Keratinocyte (primary cell): ENCODE measurements around the gene LRRIQ1. TPM values are rescaled to one million over a fixed set of nuclear protein-coding genes. Genes with fewer than 3 reads are reported as not detected.

Source experiments
- DNase-seq: peaks from one replicate; pipeline ENCODE4 v3.0.0-alpha.2; 2011; ENCODE audit warnings: low read depth, missing footprints, low spot score
- FAIRE-seq: peaks from 2 replicates; lab custom pipeline; 2011; peaks lifted over from hg19 to GRCh38; lab: Jason Lieb, UNC
- H2AFZ ChIP-seq: 2 replicates; pipeline ENCODE4 v1.6.0; 2012; ENCODE audit warnings: low read length, control low read depth, inconsistent platforms; ENCODE audit not compliant: control insufficient read depth
- H3K27ac ChIP-seq: 2 replicates; pipeline ENCODE4 v1.5.1; 2011; ENCODE audit warnings: low read length; ENCODE audit not compliant: control insufficient read depth, insufficient read depth
- H3K27me3 ChIP-seq: 3 replicates; pipeline ENCODE4 v1.6.0; 2011; ENCODE audit warnings: low read length; ENCODE audit not compliant: control insufficient read depth, insufficient read depth; ENCODE audit errors: extremely low read depth
- H3K36me3 ChIP-seq, 2 experiments: 2 replicates in 1 of 2; 3 replicates in 1 of 2; pipeline ENCODE4 v1.5.1; 2011; ENCODE audit warnings: low read length in 2 of 2, mild to moderate bottlenecking in 1 of 2; ENCODE audit not compliant: control insufficient read depth in 2 of 2, insufficient read depth in 2 of 2; ENCODE audit errors: extremely low read depth in 1 of 2
- H3K4me1 ChIP-seq: 3 replicates; pipeline ENCODE4 v1.5.1; 2011; ENCODE audit warnings: low read length; ENCODE audit not compliant: control insufficient read depth, insufficient read depth; ENCODE audit errors: extremely low read depth
- H3K4me2 ChIP-seq: 3 replicates; pipeline ENCODE4 v1.6.0; 2011; ENCODE audit warnings: low read depth, low read length; ENCODE audit not compliant: control insufficient read depth, insufficient read depth; ENCODE audit errors: extremely low read depth
- H3K4me3 ChIP-seq, 3 experiments: fragments of 200-600 bp in 1 of 3; sonication (generic) in 1 of 3; 2 replicates in 2 of 3; 3 replicates in 1 of 3; pipeline ENCODE4 v1.5.1; 2011 to 2016; ENCODE audit warnings: low read length in 3 of 3, mild to moderate bottlenecking in 3 of 3, control low read depth in 2 of 3, inconsistent platforms in 1 of 3, low read depth in 1 of 3, mixed read lengths in 1 of 3, mixed run types in 1 of 3, moderate library complexity in 1 of 3; ENCODE audit not compliant: control insufficient read depth in 2 of 3, insufficient read depth in 2 of 3; ENCODE audit errors: extremely low read depth in 1 of 3
- H3K79me2 ChIP-seq: 2 replicates; pipeline ENCODE4 v1.6.0; 2012; ENCODE audit warnings: low read length; ENCODE audit not compliant: control insufficient read depth, insufficient read depth
- H3K9ac ChIP-seq: 3 replicates; pipeline ENCODE4 v1.6.0; 2011; ENCODE audit warnings: low read length; ENCODE audit not compliant: control insufficient read depth, insufficient read depth; ENCODE audit errors: extremely low read depth
- H3K9me1 ChIP-seq: 3 replicates; pipeline ENCODE4 v1.6.0; 2011; ENCODE audit warnings: low read length; ENCODE audit not compliant: control insufficient read depth, insufficient read depth; ENCODE audit errors: extremely low read depth
- H3K9me3 ChIP-seq: 2 replicates; pipeline ENCODE4 v1.5.1; 2012; ENCODE audit warnings: low read depth, low read length; ENCODE audit not compliant: control insufficient read depth
- H4K20me1 ChIP-seq: 3 replicates; pipeline ENCODE4 v1.6.0; 2011; ENCODE audit warnings: low read length; ENCODE audit not compliant: control insufficient read depth, insufficient read depth; ENCODE audit errors: extremely low read depth
- EZH2 ChIP-seq: IDR thresholded peaks from one replicate; pipeline ENCODE4 v1.6.1; 2012; ENCODE audit warnings: inconsistent platforms, mild to moderate bottlenecking, low read length, moderate library complexity
- dilution Hi-C: fragments of 300-500 bp; cut with MboI; formaldehyde crosslinking; loops from one replicate; pipeline ENCODE4 v1.7.0; 2020; ENCODE audit warnings: low sequenced_read_pairs; ENCODE audit not compliant: extremely low pct_ligation_motif_present
- polyA plus RNA-seq, 5 experiments: library from polyadenylated mRNA; depleted of rRNA in 3 of 5; stranded (reverse) in 3 of 5; stranded (forward) in 1 of 5; unstranded in 1 of 5; fragments of >200 nt; gene quantifications; 1 replicate in 1 of 5; 2 replicates in 3 of 5; 3 replicates in 1 of 5; pipeline versions ENCODE4 v1.2.1 to v1.2.3, GENCODE V29; 2011 to 2012; ENCODE audit warnings: missing spikeins in 2 of 5, low read depth in 1 of 5, low replicate concordance in 1 of 5
- TF ChIP-seq, protein P1 (sequence below), 3 experiments: IDR thresholded peaks in 1 of 3; conservative IDR thresholded peaks in 1 of 3; optimal IDR thresholded peaks in 1 of 3; 2 replicates in 2 of 3; 3 replicates in 1 of 3; pipeline versions ENCODE3 to v1.5.1; 2011; ENCODE audit warnings: low read length in 3 of 3, mild to moderate bottlenecking in 3 of 3, moderate library complexity in 2 of 3, control low read depth in 1 of 3, inconsistent platforms in 1 of 3; ENCODE audit not compliant: insufficient read depth in 2 of 3; ENCODE audit errors: extremely low read depth in 1 of 3

The LRRIQ1 gene
- polyA plus RNA-seq, 1 donor (not counting 4 experiments of a cell fraction or from before 2014, with no cell fraction given) = 0.84 TPM

DNA sequence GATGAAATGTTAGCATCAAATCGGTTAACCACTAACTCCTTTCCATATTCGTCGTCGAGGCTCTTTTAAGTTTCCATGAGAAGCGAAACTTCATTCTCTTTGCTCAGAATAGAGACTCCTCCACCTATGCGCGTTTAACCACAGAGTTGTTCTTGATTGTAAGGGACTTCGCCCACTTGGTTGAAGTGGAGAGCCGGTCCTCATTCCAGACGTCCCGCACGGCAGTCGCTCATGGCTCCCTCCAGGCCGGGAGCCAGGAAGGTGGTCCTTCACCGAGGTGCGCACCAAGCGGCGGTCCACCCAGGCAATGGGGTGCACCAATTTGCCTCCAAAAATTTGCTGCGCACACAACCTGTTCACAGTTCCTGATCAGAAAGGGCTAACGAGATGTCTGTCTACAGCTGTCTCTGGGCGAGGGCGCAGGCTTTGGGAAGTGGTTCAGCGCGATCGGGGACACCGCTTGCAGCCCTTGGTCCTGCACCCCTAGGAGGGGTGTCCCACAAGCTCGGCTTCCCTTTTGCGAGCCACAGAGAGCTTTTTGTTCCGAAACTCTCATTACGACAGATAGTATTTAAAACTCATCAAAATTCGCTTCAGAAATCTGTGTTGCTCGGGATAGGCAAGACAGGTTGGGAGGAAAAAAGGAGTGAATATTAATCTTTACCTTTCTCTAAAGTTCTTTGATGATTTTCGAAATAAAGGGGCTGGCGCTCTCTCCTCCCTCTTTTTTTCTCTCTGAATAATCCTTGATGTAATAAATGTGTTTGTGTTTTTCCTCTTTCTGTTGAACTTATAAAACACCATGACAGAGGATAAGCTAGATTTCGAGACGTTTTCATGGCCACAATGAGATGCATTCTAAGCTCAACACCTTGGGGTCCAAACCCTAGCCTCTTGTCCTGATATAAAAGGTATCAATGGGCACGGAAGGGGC, 237.5 kb downstream of the LRRIQ1 start:
- no peaks in the 10 kb centered on the region for H3K4me1 ChIP-seq
- H3K36me3 ChIP-seq = no peaks in the 10 kb centered on the region
- no peak overlapping the region for H3K9ac ChIP-seq
- peaks cover 67% of the 10 kb centered on the region for H3K27me3 ChIP-seq
- no peaks in the 10 kb centered on the region for H3K9me1 ChIP-seq
- TF ChIP-seq, protein P1, sequence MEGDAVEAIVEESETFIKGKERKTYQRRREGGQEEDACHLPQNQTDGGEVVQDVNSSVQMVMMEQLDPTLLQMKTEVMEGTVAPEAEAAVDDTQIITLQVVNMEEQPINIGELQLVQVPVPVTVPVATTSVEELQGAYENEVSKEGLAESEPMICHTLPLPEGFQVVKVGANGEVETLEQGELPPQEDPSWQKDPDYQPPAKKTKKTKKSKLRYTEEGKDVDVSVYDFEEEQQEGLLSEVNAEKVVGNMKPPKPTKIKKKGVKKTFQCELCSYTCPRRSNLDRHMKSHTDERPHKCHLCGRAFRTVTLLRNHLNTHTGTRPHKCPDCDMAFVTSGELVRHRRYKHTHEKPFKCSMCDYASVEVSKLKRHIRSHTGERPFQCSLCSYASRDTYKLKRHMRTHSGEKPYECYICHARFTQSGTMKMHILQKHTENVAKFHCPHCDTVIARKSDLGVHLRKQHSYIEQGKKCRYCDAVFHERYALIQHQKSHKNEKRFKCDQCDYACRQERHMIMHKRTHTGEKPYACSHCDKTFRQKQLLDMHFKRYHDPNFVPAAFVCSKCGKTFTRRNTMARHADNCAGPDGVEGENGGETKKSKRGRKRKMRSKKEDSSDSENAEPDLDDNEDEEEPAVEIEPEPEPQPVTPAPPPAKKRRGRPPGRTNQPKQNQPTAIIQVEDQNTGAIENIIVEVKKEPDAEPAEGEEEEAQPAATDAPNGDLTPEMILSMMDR (optimal IDR thresholded peaks at IDR 0.05 in 1 of 3, IDR thresholded peaks at IDR 0.05 in 1 of 3, conservative IDR thresholded peaks at IDR 0.05 in 1 of 3; ENCODE audit: extremely low read depth in 1 of 3, insufficient read depth in 2 of 3, low read length in 3 of 3) = no peak
- TF ChIP-seq EZH2 = peak; percentile 1
- DNase-seq (no peak), FAIRE-seq (no peak)
- H3K27ac ChIP-seq = no peak overlapping the region
- H3K4me2 ChIP-seq = no peak overlapping the region
- no peaks in the 10 kb centered on the region for H4K20me1 ChIP-seq
- no peaks in the 10 kb centered on the region for H3K79me2 ChIP-seq
- H3K4me3 ChIP-seq = no peak overlapping the region
- H2AFZ ChIP-seq = no peak overlapping the region
- dilution Hi-C loops = no loop called here
- peaks cover 2% of the 10 kb centered on the region for H3K9me3 ChIP-seq

DNA sequence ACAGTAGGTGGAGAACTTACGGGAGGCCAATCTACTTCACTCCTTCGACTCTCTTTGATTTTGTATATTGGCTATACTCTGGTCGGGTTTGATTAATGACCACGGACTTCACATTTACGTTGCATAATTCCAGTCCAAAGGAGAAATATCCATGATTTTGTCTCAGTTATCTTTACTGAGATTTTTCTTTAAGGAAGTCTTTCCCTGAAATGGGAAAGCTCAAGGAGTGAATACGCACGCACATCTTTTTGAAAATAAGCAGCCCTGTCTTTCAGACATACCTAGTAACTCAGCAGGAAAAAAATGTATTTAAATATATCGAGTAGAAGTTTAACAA, 238.1 kb downstream of the LRRIQ1 start:
- Histone ChIP-seq H3K79me2 (no peaks in the 10 kb centered on the region), H2AFZ (no peak overlapping the region), H3K4me1 (no peaks in the 10 kb centered on the region), H3K9ac (no peak overlapping the region), H3K27ac (no peak overlapping the region), H3K27me3 (peaks cover 73% of the 10 kb centered on the region), H3K36me3 (no peaks in the 10 kb centered on the region), H4K20me1 (no peaks in the 10 kb centered on the region), H3K9me1 (no peaks in the 10 kb centered on the region), H3K4me3 (no peak overlapping the region), H3K9me3 (peaks cover 2% of the 10 kb centered on the region), H3K4me2 (no peak overlapping the region)
- FAIRE-seq (no peak), DNase-seq (no peak)
- TF ChIP-seq, protein P1 (optimal IDR thresholded peaks at IDR 0.05 in 1 of 3, IDR thresholded peaks at IDR 0.05 in 1 of 3, conservative IDR thresholded peaks at IDR 0.05 in 1 of 3; ENCODE audit: extremely low read depth in 1 of 3, insufficient read depth in 2 of 3, low read length in 3 of 3) = no peak
- TF ChIP-seq EZH2 = peak; percentile 18
- dilution Hi-C loops = no loop called here
